Spleen (tissue), 7 donors: Measurements from ENCODE around the gene PTGFR.

Source experiments
- POLR2A ChIP-seq, 3 donors: fragments of 450-650 bp; IDR thresholded peaks; one replicate each; pipeline ENCODE4 v1.5.1; 2017; ENCODE audit warnings: antibody characterized with exemption in 3 of 3, mild to moderate bottlenecking in 1 of 3
- POLR2AphosphoS5 ChIP-seq, 3 donors: sonication (generic); formaldehyde crosslinking; IDR thresholded peaks; one replicate each; pipeline ENCODE4 v1.5.1; 2017; ENCODE audit warnings: antibody characterized with exemption in 3 of 3
- TF ChIP-seq, protein P1 (sequence below), 11 experiments: fragments of 200-600 bp in 7 of 11; fragments of 450-650 bp in 4 of 11; sonication (generic) in 4 of 11; IDR thresholded peaks in 8 of 11; conservative IDR thresholded peaks in 3 of 11; 1 replicate in 7 of 11; 2 replicates in 4 of 11; pipeline versions ENCODE4 v1.4.0 to v1.8.0; 2016 to 2021; ENCODE audit warnings: antibody characterized with exemption in 11 of 11, inconsistent platforms in 4 of 11, mild to moderate bottlenecking in 1 of 11
- donor health status: DM: no; HTN: no; CAD: no; lungs with moderate emphysema.
- donor health status: DM: no; HTN: no; CAD: no.
- donor health status: DM: no; HTN: no; CAD: no.

- TF ChIP-seq, protein P1, sequence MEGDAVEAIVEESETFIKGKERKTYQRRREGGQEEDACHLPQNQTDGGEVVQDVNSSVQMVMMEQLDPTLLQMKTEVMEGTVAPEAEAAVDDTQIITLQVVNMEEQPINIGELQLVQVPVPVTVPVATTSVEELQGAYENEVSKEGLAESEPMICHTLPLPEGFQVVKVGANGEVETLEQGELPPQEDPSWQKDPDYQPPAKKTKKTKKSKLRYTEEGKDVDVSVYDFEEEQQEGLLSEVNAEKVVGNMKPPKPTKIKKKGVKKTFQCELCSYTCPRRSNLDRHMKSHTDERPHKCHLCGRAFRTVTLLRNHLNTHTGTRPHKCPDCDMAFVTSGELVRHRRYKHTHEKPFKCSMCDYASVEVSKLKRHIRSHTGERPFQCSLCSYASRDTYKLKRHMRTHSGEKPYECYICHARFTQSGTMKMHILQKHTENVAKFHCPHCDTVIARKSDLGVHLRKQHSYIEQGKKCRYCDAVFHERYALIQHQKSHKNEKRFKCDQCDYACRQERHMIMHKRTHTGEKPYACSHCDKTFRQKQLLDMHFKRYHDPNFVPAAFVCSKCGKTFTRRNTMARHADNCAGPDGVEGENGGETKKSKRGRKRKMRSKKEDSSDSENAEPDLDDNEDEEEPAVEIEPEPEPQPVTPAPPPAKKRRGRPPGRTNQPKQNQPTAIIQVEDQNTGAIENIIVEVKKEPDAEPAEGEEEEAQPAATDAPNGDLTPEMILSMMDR (IDR thresholded peaks at IDR 0.05 in 8 of 11, conservative IDR thresholded peaks at IDR 0.05 in 3 of 11), result no peak
- TF ChIP-seq POLR2A (IDR thresholded peaks at IDR 0.05), result no peak
- TF ChIP-seq POLR2AphosphoS5 (IDR thresholded peaks at IDR 0.05), result no peak
Observed at GRCh38 chr1:78541479-78541878, 50.7 kb downstream of the PTGFR start.
